GM10266 (cell line): ENCODE results near the gene EEA1.
A peak's percentile ranks its signal among the peaks of the same experiment; 100 is the strongest.

Experiments used
- DNase-seq: peaks from one replicate; pipeline ENCODE4 v3.0.0; 2012; ENCODE audit errors: extremely low spot score
- CTCF ChIP-seq: IDR thresholded peaks from 2 replicates; pipeline ENCODE4 v1.5.1; 2012; ENCODE audit warnings: mild to moderate bottlenecking, low read depth; ENCODE audit not compliant: control insufficient read depth, insufficient read depth; ENCODE audit errors: missing control alignments

EEA1 gene

GRCh38 chr12:92926549-92926948 is 2.5 kb downstream of the EEA1 start:
- no peak for TF ChIP-seq CTCF
- DNase-seq, result no peak

GRCh38 chr12:92921877-92922276 is 7.2 kb downstream of the EEA1 start:
- no peak for TF ChIP-seq CTCF
- peak; percentile 49 for DNase-seq

- no peak for DNase-seq
- TF ChIP-seq CTCF, result no peak
Measured at GRCh38 chr12:92915365-92915764, 13.7 kb downstream of the EEA1 start.

- no peak for DNase-seq
- no peak for TF ChIP-seq CTCF
Measured at GRCh38 chr12:92914170-92914569, 14.9 kb downstream of the EEA1 start.

GRCh38 chr12:92912672-92913071 is 16.4 kb downstream of the EEA1 start:
- no peak for TF ChIP-seq CTCF
- DNase-seq, result no peak

- TF ChIP-seq CTCF, result no peak
- DNase-seq, result no peak
Measured at GRCh38 chr12:92912052-92912451, 17.0 kb downstream of the EEA1 start.

- TF ChIP-seq CTCF, result no peak
- DNase-seq, result no peak
Measured at GRCh38 chr12:92911339-92911738, 17.8 kb downstream of the EEA1 start.

- no peak for TF ChIP-seq CTCF
- no peak for DNase-seq
Measured at GRCh38 chr12:92908108-92908507, 21.0 kb downstream of the EEA1 start.
